Measurements from ENCODE around the gene UGT1A3.
"Not testable (repeated sequence)": the region's sequence is repeated elsewhere in the genome, so short reads cannot be mapped to it uniquely, and the experiment has no call there.

Gene UGT1A3

GRCh38 chr2:233736868-233737653 is 8.2 kb downstream of the UGT1A3 start:
- not testable (repeated sequence) for H3K4me3 Mint-ChIP-seq; ATAC-seq; H3K27ac Mint-ChIP-seq; DNase-seq; H3K9me3 Mint-ChIP-seq; H3K4me1 Mint-ChIP-seq; H3K36me3 Mint-ChIP-seq (ENCODE audit: low read depth)
- H3K27me3 Mint-ChIP-seq, result peaks cover 18% of the 10 kb centered on the region

- peaks cover 8% of the 10 kb centered on the region for H3K27me3 Mint-ChIP-seq
- H3K4me3 Mint-ChIP-seq, result no peak overlapping the region
- no peak for ATAC-seq
- DNase-seq, result no peak
- no peak overlapping the region for H3K27ac Mint-ChIP-seq
- H3K9me3 Mint-ChIP-seq, result no peaks in the 10 kb centered on the region
- no peaks in the 10 kb centered on the region for H3K36me3 Mint-ChIP-seq (ENCODE audit: low read depth)
- no peaks in the 10 kb centered on the region for H3K4me1 Mint-ChIP-seq
These were observed 12.0 kb downstream of the UGT1A3 start for GRCh38 chr2:233740870-233741269.

- H3K4me3 Mint-ChIP-seq, result no peak overlapping the region
- ATAC-seq (no peak), DNase-seq (no peak)
- H3K27me3 Mint-ChIP-seq, result peaks cover 6% of the 10 kb centered on the region
- no peak overlapping the region for H3K27ac Mint-ChIP-seq
- no peaks in the 10 kb centered on the region for H3K9me3 Mint-ChIP-seq
- no peaks in the 10 kb centered on the region for H3K4me1 Mint-ChIP-seq
- H3K36me3 Mint-ChIP-seq (ENCODE audit: low read depth), result no peaks in the 10 kb centered on the region
These were observed 14.8 kb downstream of the UGT1A3 start for GRCh38 chr2:233743464-233744259.

GRCh38 chr2:233745073-233745755 is 16.4 kb downstream of the UGT1A3 start:
- Mint-ChIP-seq H3K36me3 (ENCODE audit: low read depth) (no peaks in the 10 kb centered on the region), H3K4me1 (no peaks in the 10 kb centered on the region), H3K27me3 (peaks cover 5% of the 10 kb centered on the region), H3K4me3 (no peak overlapping the region), H3K27ac (no peak overlapping the region), H3K9me3 (peaks cover 4% of the 10 kb centered on the region)
- no peak for ATAC-seq
- no peak for DNase-seq

GRCh38 chr2:233745838-233746237 is 17.0 kb downstream of the UGT1A3 start:
- H3K27ac Mint-ChIP-seq; H3K4me1 Mint-ChIP-seq; H3K27me3 Mint-ChIP-seq; H3K36me3 Mint-ChIP-seq (ENCODE audit: low read depth); H3K4me3 Mint-ChIP-seq; H3K9me3 Mint-ChIP-seq; ATAC-seq; DNase-seq: not testable (repeated sequence)

- no peaks in the 10 kb centered on the region for H3K4me1 Mint-ChIP-seq
- H3K36me3 Mint-ChIP-seq (ENCODE audit: low read depth), result peaks cover 1% of the 10 kb centered on the region
- H3K4me3 Mint-ChIP-seq, result no peak overlapping the region
- peaks cover 5% of the 10 kb centered on the region for H3K27me3 Mint-ChIP-seq
- H3K9me3 Mint-ChIP-seq, result peaks cover 15% of the 10 kb centered on the region
- DNase-seq (no peak), ATAC-seq (no peak)
- H3K27ac Mint-ChIP-seq, result no peak overlapping the region
These were observed 17.8 kb downstream of the UGT1A3 start for GRCh38 chr2:233746475-233747282.

GRCh38 chr2:233747283-233747544 is 18.4 kb downstream of the UGT1A3 start:
- Mint-ChIP-seq H3K36me3 (ENCODE audit: low read depth) (peaks cover 2% of the 10 kb centered on the region), H3K9me3 (peaks cover 20% of the 10 kb centered on the region), H3K4me1 (no peaks in the 10 kb centered on the region), H3K27ac (no peak overlapping the region), H3K27me3 (peaks cover 5% of the 10 kb centered on the region), H3K4me3 (no peak overlapping the region)
- DNase-seq (no peak), ATAC-seq (no peak)

- H3K4me3 Mint-ChIP-seq; DNase-seq; ATAC-seq; H3K27ac Mint-ChIP-seq; H3K36me3 Mint-ChIP-seq (ENCODE audit: low read depth); H3K4me1 Mint-ChIP-seq: not testable (repeated sequence)
- peaks cover 12% of the 10 kb centered on the region for H3K27me3 Mint-ChIP-seq
- H3K9me3 Mint-ChIP-seq, result peaks cover 20% of the 10 kb centered on the region
These were observed 21.8 kb downstream of the UGT1A3 start for GRCh38 chr2:233750689-233751088.

GRCh38 chr2:233751212-233752009 is 22.6 kb downstream of the UGT1A3 start:
- H3K4me1 Mint-ChIP-seq; DNase-seq; H3K36me3 Mint-ChIP-seq (ENCODE audit: low read depth); ATAC-seq; H3K4me3 Mint-ChIP-seq; H3K27ac Mint-ChIP-seq: not testable (repeated sequence)
- H3K9me3 Mint-ChIP-seq, result peaks cover 20% of the 10 kb centered on the region
- H3K27me3 Mint-ChIP-seq, result peaks cover 12% of the 10 kb centered on the region

GRCh38 chr2:233754872-233755611 is 26.2 kb downstream of the UGT1A3 start:
- H3K4me1 Mint-ChIP-seq, result no peaks in the 10 kb centered on the region
- no peak for ATAC-seq
- H3K27me3 Mint-ChIP-seq, result peaks cover 8% of the 10 kb centered on the region
- peaks cover 2% of the 10 kb centered on the region for H3K36me3 Mint-ChIP-seq (ENCODE audit: low read depth)
- no peak overlapping the region for H3K27ac Mint-ChIP-seq
- peaks cover 17% of the 10 kb centered on the region for H3K9me3 Mint-ChIP-seq
- DNase-seq, result no peak
- no peak overlapping the region for H3K4me3 Mint-ChIP-seq

- H3K36me3 Mint-ChIP-seq (ENCODE audit: low read depth), result peaks cover 1% of the 10 kb centered on the region
- ATAC-seq, result no peak
- H3K9me3 Mint-ChIP-seq, result peaks cover 6% of the 10 kb centered on the region
- H3K27me3 Mint-ChIP-seq, result peaks cover 8% of the 10 kb centered on the region
- H3K27ac Mint-ChIP-seq, result no peak overlapping the region
- no peak overlapping the region for H3K4me3 Mint-ChIP-seq
- DNase-seq, result no peak
- H3K4me1 Mint-ChIP-seq, result no peaks in the 10 kb centered on the region
These were observed 27.7 kb downstream of the UGT1A3 start for GRCh38 chr2:233756429-233757081.

GRCh38 chr2:233758141-233758540 is 29.3 kb downstream of the UGT1A3 start:
- Mint-ChIP-seq H3K9me3 (no peaks in the 10 kb centered on the region), H3K36me3 (ENCODE audit: low read depth) (no peaks in the 10 kb centered on the region), H3K27ac (no peak overlapping the region), H3K4me1 (no peaks in the 10 kb centered on the region), H3K27me3 (peaks cover under 1% of the 10 kb centered on the region), H3K4me3 (no peak overlapping the region)
- no peak for ATAC-seq
- DNase-seq, result no peak

GRCh38 chr2:233758849-233759248 is 30.0 kb downstream of the UGT1A3 start:
- ATAC-seq (no peak), DNase-seq (no peak)
- peaks cover 1% of the 10 kb centered on the region for H3K27me3 Mint-ChIP-seq

More at GRCh38 chr2:233758849-233759248, 30.0 kb downstream of the UGT1A3 start:
- H3K9me3 Mint-ChIP-seq, result no peaks in the 10 kb centered on the region
- H3K36me3 Mint-ChIP-seq (ENCODE audit: low read depth), result no peaks in the 10 kb centered on the region
- H3K27ac Mint-ChIP-seq, result no peak overlapping the region
- no peak overlapping the region for H3K4me3 Mint-ChIP-seq
- no peaks in the 10 kb centered on the region for H3K4me1 Mint-ChIP-seq
